CD4-positive, alpha-beta T cell treated with Interleukin-6 for 4 hours (primary cell): ENCODE measurements around the gene PDHA1.

ENCODE experiments used
- DNase-seq: peaks from one replicate; pipeline ENCODE4 v3.0.0-alpha.2; 2020; ENCODE audit warnings: mixed read lengths

PDHA1 gene

GRCh38 chrX:19343535-19344408, at the start of gene PDHA1:
Gene PDHA1, plus strand, starts transcription at chrX:19343927. Its CDS starts 111 bp downstream, at chrX:19344038.
- peak; percentile 94 for DNase-seq

- DNase-seq: no peak
Observed at GRCh38 chrX:19303256-19303880, 40.4 kb upstream of the PDHA1 start.

GRCh38 chrX:19326567-19326966, 17.2 kb upstream of the PDHA1 start:
- DNase-seq: no peak

- no peak for DNase-seq
Observed at GRCh38 chrX:19331831-19332230, 11.9 kb upstream of the PDHA1 start.

- no peak for DNase-seq
Observed at GRCh38 chrX:19332983-19333382, 10.7 kb upstream of the PDHA1 start.

- DNase-seq: no peak
Observed at GRCh38 chrX:19334945-19335626, 8.6 kb upstream of the PDHA1 start.

GRCh38 chrX:19342331-19342906, 1.3 kb upstream of the PDHA1 start:
- DNase-seq: no peak

GRCh38 chrX:19343085-19343534, 617 bp upstream of the PDHA1 start:
- DNase-seq: no peak

- DNase-seq: no peak
Observed at GRCh38 chrX:19344661-19345060, 934 bp downstream of the PDHA1 start.

- no peak for DNase-seq
Observed at GRCh38 chrX:19347916-19348315, 4.2 kb downstream of the PDHA1 start.

GRCh38 chrX:19349264-19349663, 5.5 kb downstream of the PDHA1 start:
- no peak for DNase-seq

GRCh38 chrX:19350941-19351384, 7.2 kb downstream of the PDHA1 start:
- no peak for DNase-seq

GRCh38 chrX:19354625-19355024, 10.9 kb downstream of the PDHA1 start:
- DNase-seq: no peak

- no peak for DNase-seq
Observed at GRCh38 chrX:19358521-19358920, 14.8 kb downstream of the PDHA1 start.

- DNase-seq: no peak
Observed at GRCh38 chrX:19360903-19361302, 17.2 kb downstream of the PDHA1 start.

- DNase-seq: no peak
Observed at GRCh38 chrX:19361701-19362100, 18.0 kb downstream of the PDHA1 start.

- DNase-seq: no peak
Observed at GRCh38 chrX:19368576-19368975, 24.8 kb downstream of the PDHA1 start.

GRCh38 chrX:19370061-19370460, 26.3 kb downstream of the PDHA1 start:
- no peak for DNase-seq

- peak; percentile 72 for DNase-seq
Observed at GRCh38 chrX:19372170-19372546, 28.4 kb downstream of the PDHA1 start.

GRCh38 chrX:19372547-19373331, 29.0 kb downstream of the PDHA1 start:
- DNase-seq: peak; percentile 16

GRCh38 chrX:19373351-19373891, 29.7 kb downstream of the PDHA1 start:
- no peak for DNase-seq

- no peak for DNase-seq
Observed at GRCh38 chrX:19375546-19375945, 31.8 kb downstream of the PDHA1 start.
